Vagina (tissue), 2 donors: ENCODE data around the gene TNRC18.

Experiments
- POLR2A ChIP-seq, 2 donors: fragments of 450-650 bp; IDR thresholded peaks; one replicate each; pipeline ENCODE4 v1.6.1; 2017; ENCODE audit warnings: antibody characterized with exemption in 2 of 2, mild to moderate bottlenecking in 2 of 2, moderate library complexity in 2 of 2
- POLR2AphosphoS5 ChIP-seq, 2 donors: sonication (generic); formaldehyde crosslinking; IDR thresholded peaks; one replicate each; pipeline ENCODE4 v1.9.0; 2017; ENCODE audit warnings: antibody characterized with exemption in 2 of 2, mild to moderate bottlenecking in 2 of 2, low read depth in 1 of 2; ENCODE audit not compliant: insufficient read depth in 1 of 2

GRCh38 chr7:5456409-5456808, 32.8 kb upstream of the TNRC18 start:
- TF ChIP-seq POLR2AphosphoS5 (IDR thresholded peaks at IDR 0.05; ENCODE audit: insufficient read depth in 1 of 2, low read depth in 1 of 2) (no peak), POLR2A (IDR thresholded peaks at IDR 0.05) (no peak)
